Measurements from ENCODE around the gene CHST8. TPM values are rescaled to one million over a fixed set of nuclear protein-coding genes. Genes with fewer than 3 reads are reported as not detected.

The CHST8 gene
- total and polyA plus RNA-seq, 12 donors, result 0.13 to 0.50 (median 0.22) TPM; not detected in 3

- Histone ChIP-seq H3K27ac (no peak overlapping the region), H3K4me1 (no peaks in the 10 kb centered on the region), H3K36me3 (no peaks in the 10 kb centered on the region), H3K4me3 (no peak overlapping the region), H3K27me3 (peaks cover 0 to 46% (median 32%) of the 10 kb centered on the region in 7 donors), H3K9me3 (no peaks in the 10 kb centered on the region)
- intact Hi-C loops (cut with DNase I), result no loop called here
- ATAC-seq (no peak), DNase-seq (no peak)
- no peak for TF ChIP-seq CTCF (IDR thresholded peaks at IDR 0.05)
- 50 to 57% methylated on average over 5 of the region's 5 CpGs for WGBS, 2 donors
Measured at GRCh38 chr19:33677745-33678426, 56.1 kb downstream of the CHST8 start.

- Histone ChIP-seq H3K9me3 (no peaks in the 10 kb centered on the region), H3K4me1 (no peaks in the 10 kb centered on the region), H3K36me3 (no peaks in the 10 kb centered on the region), H3K4me3 (no peak overlapping the region), H3K27me3 (peaks cover 0 to 53% (median 33%) of the 10 kb centered on the region in 7 donors), H3K27ac (no peak overlapping the region)
- no peak for ATAC-seq
- WGBS, 2 donors, result 78 to 79% methylated on average over 12 of the region's 12 CpGs
- intact Hi-C loops (cut with DNase I), result no loop called here
- TF ChIP-seq CTCF (IDR thresholded peaks at IDR 0.05), result no peak
- DNase-seq, result no peak
Measured at GRCh38 chr19:33678796-33679585, 57.2 kb downstream of the CHST8 start.

GRCh38 chr19:33679696-33680095 lies 57.9 kb downstream of the CHST8 start:
- Histone ChIP-seq H3K27ac (no peak overlapping the region), H3K9me3 (no peaks in the 10 kb centered on the region), H3K36me3 (no peaks in the 10 kb centered on the region), H3K4me3 (no peak overlapping the region), H3K27me3 (peaks cover 0 to 50% (median 40%) of the 10 kb centered on the region in 7 donors), H3K4me1 (no peaks in the 10 kb centered on the region)
- ATAC-seq, result no peak
- TF ChIP-seq CTCF (IDR thresholded peaks at IDR 0.05), result no peak
- no peak for DNase-seq
- WGBS, 2 donors, result 77 to 80% methylated on average over 5 of the region's 5 CpGs
- intact Hi-C loops (cut with DNase I), result no loop called here

DNA sequence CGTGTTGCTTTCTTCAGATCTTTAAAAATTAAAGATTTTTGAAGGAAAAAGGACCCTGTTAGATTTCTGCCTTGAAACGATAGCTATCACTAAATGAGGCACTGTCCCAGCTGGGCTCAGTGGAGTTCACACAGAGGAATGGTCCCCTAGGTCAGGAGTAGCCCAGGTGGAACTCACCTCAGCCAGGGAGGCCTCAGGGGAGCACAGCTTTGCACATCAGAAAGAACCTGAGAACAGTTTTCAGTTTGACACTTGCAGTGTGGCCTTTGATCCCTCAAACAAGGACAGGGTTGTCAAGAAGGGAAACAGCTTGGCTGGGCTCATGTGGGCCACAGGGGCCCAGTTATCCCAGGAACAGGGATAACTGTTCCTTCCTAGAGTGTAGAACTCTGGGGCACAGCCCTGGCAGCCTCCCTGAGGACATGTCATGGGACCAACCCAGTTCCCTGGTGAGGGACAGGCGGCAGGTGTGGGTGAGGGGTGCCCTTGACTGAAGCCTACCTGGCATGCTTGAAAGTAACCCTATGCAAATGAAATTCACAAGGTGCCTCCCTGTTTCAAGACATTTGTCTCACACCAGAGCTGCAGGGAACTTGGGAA lies 59.4 kb downstream of the CHST8 start:
- ATAC-seq, result no peak
- H3K36me3 ChIP-seq, result no peaks in the 10 kb centered on the region
- H3K27ac ChIP-seq, result no peak overlapping the region
- no peaks in the 10 kb centered on the region for H3K9me3 ChIP-seq
- H3K27me3 ChIP-seq, result peaks cover 0 to 52% (median 47%) of the 10 kb centered on the region in 7 donors
- DNase-seq, result no peak
- H3K4me1 ChIP-seq, result no peaks in the 10 kb centered on the region
- intact Hi-C loops (cut with DNase I), result no loop called here
- no peak overlapping the region for H3K4me3 ChIP-seq
- 58 to 63% methylated on average over 3 of the region's 3 CpGs for WGBS, 2 donors
- TF ChIP-seq CTCF (IDR thresholded peaks at IDR 0.05), result no peak

All from heart right ventricle (tissue), 16 donors.